GM18873 (cell line): ENCODE measurements around the gene NOTO.

ENCODE experiments used
- ATAC-seq: cut with Tn5 transposase; IDR thresholded peaks from one replicate; pipeline ENCODE4 v1.9.1; 2021; ENCODE audit warnings: mild to moderate bottlenecking, moderate library complexity, moderate number of reproducible peaks; ENCODE audit not compliant: unreplicated experiment, low FRiP score

Gene NOTO

DNA sequence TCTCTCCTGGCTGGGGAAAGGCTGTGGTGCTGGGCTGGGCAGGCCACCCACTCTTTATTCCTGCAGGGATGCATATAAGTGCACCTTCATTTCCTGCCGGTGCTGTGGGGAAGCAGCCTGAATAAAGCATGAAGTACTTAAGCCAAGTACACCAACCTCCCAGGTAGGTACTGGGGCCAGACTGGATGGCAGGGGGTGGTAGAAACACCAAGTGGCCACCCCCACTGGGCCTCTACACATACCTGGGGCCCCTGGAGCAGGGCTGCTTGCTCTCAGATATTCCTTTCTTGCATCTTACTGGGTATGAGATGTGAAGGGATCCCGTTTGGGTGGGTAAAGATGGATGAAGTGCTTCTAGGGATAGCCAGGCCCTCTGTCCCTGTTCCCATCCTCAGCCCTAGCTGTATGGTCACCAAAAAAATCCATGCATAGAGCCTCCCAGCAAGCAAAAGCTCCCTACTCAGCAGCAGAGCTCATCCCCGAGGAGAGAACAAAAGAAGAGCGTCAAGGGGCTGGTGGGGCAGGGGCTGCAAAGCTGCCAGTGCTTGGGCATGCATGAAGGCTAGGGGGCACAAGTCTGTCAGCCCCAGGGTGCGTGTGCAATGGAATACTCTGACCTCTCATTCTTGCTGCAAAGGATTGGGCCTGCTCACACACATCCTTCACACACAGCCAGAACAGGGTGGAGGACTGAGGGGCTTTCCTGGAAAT lies 53.7 kb downstream of the NOTO start:
- ATAC-seq, result no peak

DNA sequence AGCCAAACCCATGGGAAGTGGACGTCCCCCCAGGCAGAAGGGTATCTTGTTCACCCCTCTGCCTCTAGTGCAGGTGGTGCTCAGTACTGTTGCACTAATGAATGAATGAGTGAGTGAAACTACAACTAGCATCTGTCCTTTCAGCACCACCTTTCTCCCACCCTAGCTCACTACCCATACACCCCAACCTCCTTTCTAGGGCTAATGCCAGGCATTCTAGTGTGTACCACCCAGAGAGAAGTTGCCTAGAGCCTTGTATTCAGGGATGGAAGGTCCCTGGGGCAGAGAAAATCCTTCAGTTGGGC lies 54.2 kb downstream of the NOTO start:
- no peak for ATAC-seq

DNA sequence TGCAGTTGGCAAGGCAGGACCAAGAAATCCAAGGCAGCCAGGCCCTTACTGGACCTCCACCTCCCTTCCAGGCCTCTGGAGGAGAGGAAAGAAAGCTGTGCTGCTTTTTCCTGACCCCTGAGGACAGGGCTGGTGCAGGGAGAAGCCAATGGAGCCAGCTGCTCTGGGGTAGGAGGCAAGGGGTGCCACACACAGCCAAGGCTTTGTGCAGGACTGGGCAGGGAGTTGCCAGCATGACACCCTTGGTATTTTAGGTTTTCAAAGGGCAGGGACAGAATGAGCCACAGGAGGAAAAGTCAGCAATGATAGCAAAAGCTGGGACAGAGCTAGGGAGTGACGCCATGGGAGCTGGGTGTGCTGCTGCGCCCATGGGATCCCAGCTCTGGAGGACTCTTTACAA lies 54.6 kb downstream of the NOTO start:
- ATAC-seq, result no peak

DNA sequence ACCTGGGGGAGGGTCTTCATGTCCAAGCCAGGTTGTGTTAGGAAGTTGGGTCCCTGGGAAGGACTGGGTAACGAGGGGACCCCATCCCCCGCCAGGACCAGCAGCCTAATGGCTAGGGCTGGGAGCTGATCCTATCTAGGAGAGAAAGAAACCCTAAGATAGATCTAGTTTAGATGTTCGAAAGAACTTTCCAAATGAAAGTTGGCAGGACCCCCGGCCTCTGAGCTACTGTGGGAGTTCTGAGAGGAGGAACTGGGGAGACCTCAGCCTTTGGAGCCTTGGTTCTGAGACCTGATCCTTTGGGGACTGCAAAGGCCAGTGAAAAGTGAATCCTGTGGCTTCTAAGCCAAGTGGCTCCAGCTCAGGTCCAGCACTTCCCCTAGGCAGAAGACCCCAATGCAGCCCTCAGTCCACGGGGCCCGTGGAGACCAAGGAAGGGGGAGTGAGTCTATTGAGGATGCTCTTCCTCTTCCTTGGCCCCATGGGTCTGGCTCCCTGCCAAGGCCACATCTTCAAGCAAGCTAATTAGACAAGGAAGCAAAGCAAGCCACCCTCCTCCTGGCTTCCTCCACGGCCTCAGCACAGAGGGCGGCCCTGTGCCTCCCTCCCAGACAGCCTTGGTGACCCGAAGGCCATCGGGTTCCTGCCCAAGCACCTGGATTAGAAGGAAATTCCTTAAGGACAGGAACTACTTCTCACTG lies 55.2 kb downstream of the NOTO start:
- ATAC-seq, result no peak

DNA sequence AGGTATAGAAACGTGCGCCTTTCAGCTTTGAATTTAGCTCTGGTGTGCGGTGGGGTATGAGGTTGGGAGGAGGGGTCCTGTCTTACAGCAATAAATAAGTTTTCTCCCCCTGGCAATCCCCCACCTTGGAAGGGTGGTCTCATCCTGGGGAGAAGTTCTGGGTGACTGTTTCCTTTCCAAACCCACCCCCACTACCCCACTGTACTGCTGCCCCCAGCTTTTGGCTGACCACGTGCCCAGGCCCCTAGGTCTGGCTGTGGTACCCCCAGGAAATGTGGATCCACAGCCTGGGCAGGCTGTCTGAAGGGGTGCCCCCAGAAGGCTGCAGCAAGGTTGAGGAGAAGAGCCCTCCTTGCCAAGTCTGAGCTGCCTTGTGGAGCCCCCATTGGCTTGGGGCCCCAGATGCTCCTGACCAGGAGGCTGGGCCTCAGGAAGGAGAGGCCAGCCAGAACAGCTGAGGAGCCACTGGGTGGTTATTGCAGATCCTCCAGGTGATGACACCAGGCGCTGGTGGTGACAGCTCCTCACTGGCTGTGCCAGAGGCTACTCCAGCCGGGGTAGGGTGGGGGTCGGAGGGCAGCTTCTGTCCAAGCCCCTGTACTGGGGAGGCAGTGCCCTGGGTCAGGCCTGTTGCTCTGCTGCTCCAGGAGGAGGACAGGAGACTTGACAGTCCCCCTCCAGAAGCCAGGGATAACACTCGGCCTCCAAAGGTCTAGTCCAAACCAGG lies 56.0 kb downstream of the NOTO start:
- ATAC-seq, result no peak

DNA sequence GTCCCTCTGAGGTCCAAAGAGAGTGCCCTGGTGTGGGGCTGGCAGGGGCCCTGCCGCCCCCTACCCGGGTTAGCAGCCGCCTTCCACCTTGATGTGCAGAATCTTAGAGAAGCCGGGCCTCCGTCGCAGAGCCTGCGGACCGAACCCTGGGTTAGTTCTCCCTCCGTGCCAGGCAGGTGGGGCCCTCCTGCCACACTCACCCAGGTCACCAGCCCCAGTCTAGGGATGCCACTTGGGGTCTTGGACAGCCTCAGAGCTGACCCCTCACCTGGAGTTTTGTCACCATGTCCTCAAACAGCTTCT lies 56.5 kb downstream of the NOTO start:
- ATAC-seq, result no peak

DNA sequence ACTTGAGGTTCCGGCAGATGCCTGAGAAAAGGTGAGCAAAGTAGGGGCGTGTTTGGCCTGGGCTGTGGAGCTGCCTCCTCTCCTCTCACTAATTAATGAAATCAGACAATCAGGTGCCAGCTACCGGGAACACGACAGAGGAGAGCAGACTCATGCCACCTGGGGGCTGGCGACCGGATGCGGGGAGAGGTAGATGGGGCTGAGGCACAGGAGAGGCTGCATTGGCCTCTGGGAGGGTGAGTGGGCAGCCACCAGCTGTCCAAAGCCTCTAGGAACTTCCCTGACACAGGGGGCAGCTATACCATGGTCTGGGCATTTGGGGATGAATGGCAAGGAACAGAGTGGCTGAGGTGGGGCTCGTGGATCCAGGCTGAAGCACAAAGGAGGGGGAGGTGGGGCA lies 56.9 kb downstream of the NOTO start:
- no peak for ATAC-seq

DNA sequence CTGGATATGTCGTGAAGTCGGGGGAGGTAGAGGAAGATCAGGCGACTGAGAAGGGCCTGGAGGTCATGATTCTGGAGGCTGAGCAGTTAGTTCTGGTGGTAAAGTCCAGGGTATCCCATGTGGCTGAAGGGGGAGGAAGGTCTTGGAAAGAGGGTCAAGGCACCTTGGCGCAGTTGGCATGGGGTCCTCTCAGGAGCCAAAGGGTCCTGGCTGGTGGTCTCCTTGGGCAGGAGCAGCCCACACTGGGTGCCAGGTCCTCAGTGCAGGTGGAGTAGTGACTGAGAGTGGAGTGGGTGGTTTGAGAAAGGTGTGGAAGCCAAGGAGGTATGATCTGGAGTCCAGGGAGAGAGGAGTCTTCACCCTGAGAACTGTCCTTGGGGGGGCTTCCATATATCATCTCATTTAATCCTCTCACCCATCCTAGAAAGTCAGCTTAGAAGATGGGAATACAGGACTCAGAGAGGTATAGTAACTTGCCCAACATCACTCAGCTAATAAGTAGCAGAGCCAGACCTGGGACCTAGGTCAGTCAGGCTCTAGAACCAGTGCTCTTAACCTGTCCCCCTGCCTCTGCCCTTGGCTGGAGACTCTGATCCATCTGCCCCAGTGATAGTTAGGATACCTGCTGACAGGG lies 57.4 kb downstream of the NOTO start:
- no peak for ATAC-seq

DNA sequence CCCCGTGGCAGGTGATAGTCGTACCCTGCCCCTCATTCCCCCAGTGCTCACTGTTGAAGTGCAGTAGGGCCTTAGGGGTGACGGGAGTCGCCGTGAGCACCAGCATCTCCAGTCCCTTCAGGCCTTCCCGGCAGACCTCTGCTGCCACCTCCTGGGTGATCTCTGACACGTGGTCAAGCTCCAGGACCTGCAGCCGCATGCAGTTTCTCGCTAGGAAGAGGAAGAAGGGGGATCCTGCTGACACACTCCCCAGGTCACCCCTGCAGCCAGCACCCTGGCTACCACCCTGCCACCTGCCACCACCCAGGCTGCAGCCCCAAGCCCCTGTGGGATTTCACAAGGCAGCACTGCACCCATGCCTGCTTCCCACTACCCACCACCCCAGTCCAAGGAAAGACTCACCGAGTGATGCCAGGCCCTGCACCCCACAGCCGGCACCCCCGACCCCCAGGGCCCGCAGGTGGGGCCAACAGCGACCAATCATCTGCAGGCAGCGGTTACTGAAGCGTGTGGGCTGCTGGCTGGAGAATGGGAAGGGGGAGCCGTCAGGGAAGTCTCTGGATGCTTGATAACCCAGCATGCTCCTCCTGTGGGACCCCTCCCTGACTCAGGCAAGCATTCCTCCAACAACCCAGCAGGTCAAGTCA lies 58.1 kb downstream of the NOTO start:
- no peak for ATAC-seq
